ENCODE data around the gene NCKAP1. TPM values are rescaled to one million over a fixed set of nuclear protein-coding genes. Genes with fewer than 3 reads are reported as not detected.

Gene NCKAP1
- polyA plus RNA-seq, 1 experiment, result 58.0 TPM

GRCh38 chr2:182907081-182907830 lies 131.0 kb downstream of the NCKAP1 start:
- POLR2A ChIA-PET, result no interaction called here
- H3K4me3 ChIP-seq (ENCODE audit: low read depth, low read length), result no peak overlapping the region
- CTCF ChIA-PET, result interaction anchor here (0.6 kb wide), 2 partner anchors 55 to 144 kb away, joined by 3 read pairs; no protein-coding TSS in a partner anchor
- no peak for DNase-seq (ENCODE audit: low read depth)
- H3K36me3 ChIP-seq (ENCODE audit: control insufficient read depth, insufficient read depth, low read length), result no peaks in the 10 kb centered on the region
- H3K27me3 ChIP-seq (ENCODE audit: control insufficient read depth, insufficient read depth, low read length), result no peaks in the 10 kb centered on the region
- no peak for TF ChIP-seq CTCF (IDR thresholded peaks at IDR 0.05; ENCODE audit: insufficient read depth, low read depth, low read length)

- no peaks in the 10 kb centered on the region for H3K27me3 ChIP-seq (ENCODE audit: control insufficient read depth, insufficient read depth, low read length)
- no peak overlapping the region for H3K4me3 ChIP-seq (ENCODE audit: low read depth, low read length)
- no peak for DNase-seq (ENCODE audit: low read depth)
- CTCF ChIA-PET, result no interaction called here
- H3K36me3 ChIP-seq (ENCODE audit: control insufficient read depth, insufficient read depth, low read length), result no peaks in the 10 kb centered on the region
- TF ChIP-seq CTCF (IDR thresholded peaks at IDR 0.05; ENCODE audit: insufficient read depth, low read depth, low read length), result no peak
- POLR2A ChIA-PET, result no interaction called here
Measured at GRCh38 chr2:182906454-182906853, 131.8 kb downstream of the NCKAP1 start.

GRCh38 chr2:182904844-182905243 lies 133.4 kb downstream of the NCKAP1 start:
- Histone ChIP-seq H3K4me3 (ENCODE audit: low read depth, low read length) (no peak overlapping the region), H3K27me3 (ENCODE audit: control insufficient read depth, insufficient read depth, low read length) (no peaks in the 10 kb centered on the region), H3K36me3 (ENCODE audit: control insufficient read depth, insufficient read depth, low read length) (no peaks in the 10 kb centered on the region)
- ChIA-PET POLR2A (no interaction called here), CTCF (no interaction called here)
- no peak for TF ChIP-seq CTCF (IDR thresholded peaks at IDR 0.05; ENCODE audit: insufficient read depth, low read depth, low read length)
- DNase-seq (ENCODE audit: low read depth), result no peak

- Histone ChIP-seq H3K4me3 (ENCODE audit: low read depth, low read length) (no peak overlapping the region), H3K27me3 (ENCODE audit: control insufficient read depth, insufficient read depth, low read length) (no peaks in the 10 kb centered on the region), H3K36me3 (ENCODE audit: control insufficient read depth, insufficient read depth, low read length) (no peaks in the 10 kb centered on the region)
- POLR2A ChIA-PET, result no interaction called here
- no peak for TF ChIP-seq CTCF (IDR thresholded peaks at IDR 0.05; ENCODE audit: insufficient read depth, low read depth, low read length)
- DNase-seq (ENCODE audit: low read depth), result no peak
- CTCF ChIA-PET, result interaction anchor here (1.4 kb wide), 1 partner anchor 12 kb away, joined by 4 read pairs; no protein-coding TSS in a partner anchor
Measured at GRCh38 chr2:182903566-182903965, 134.7 kb downstream of the NCKAP1 start.

- no peak for DNase-seq (ENCODE audit: low read depth)
- POLR2A ChIA-PET, result no interaction called here
- no peak overlapping the region for H3K4me3 ChIP-seq (ENCODE audit: low read depth, low read length)
- CTCF ChIA-PET, result no interaction called here
- no peaks in the 10 kb centered on the region for H3K36me3 ChIP-seq (ENCODE audit: control insufficient read depth, insufficient read depth, low read length)
- no peak for TF ChIP-seq CTCF (IDR thresholded peaks at IDR 0.05; ENCODE audit: insufficient read depth, low read depth, low read length)
- H3K27me3 ChIP-seq (ENCODE audit: control insufficient read depth, insufficient read depth, low read length), result no peaks in the 10 kb centered on the region
Measured at GRCh38 chr2:182901748-182902147, 136.5 kb downstream of the NCKAP1 start.

All from BJ (cell line).